Natural killer cell (primary cell): Measurements from ENCODE around the gene DOCK8. TPM values are rescaled to one million over a fixed set of nuclear protein-coding genes. Genes with fewer than 3 reads are reported as not detected.

ENCODE experiments used
- ATAC-seq, 3 donors: fragments of 150-1000 bp in 2 of 3; fragments of 200-7000 bp in 1 of 3; cut with Tn5 transposase; 1 replicate in 1 of 3; 2 replicates in 2 of 3; pipeline ENCODE4 v1.10.0; 2021; ENCODE audit warnings: mild to moderate bottlenecking in 2 of 3, moderate library complexity in 2 of 3
- DNase-seq, 2 donors: peaks; one replicate each; pipeline versions ENCODE4 v3.0.0 to v3.0.0-alpha.2; 2013 to 2021; ENCODE audit warnings: mixed read lengths in 1 of 2
- H3K27ac ChIP-seq: one replicate; pipeline ENCODE4 v1.5.1; 2013; ENCODE audit warnings: mild to moderate bottlenecking, low read length
- H3K27me3 ChIP-seq: one replicate; pipeline ENCODE4 v1.6.1; 2013; ENCODE audit warnings: low read length; ENCODE audit not compliant: control insufficient read depth, insufficient read depth
- H3K36me3 ChIP-seq: one replicate; pipeline ENCODE4 v1.6.1; 2013; ENCODE audit warnings: low read length; ENCODE audit not compliant: control insufficient read depth, insufficient read depth
- H3K4me1 ChIP-seq: one replicate; pipeline ENCODE4 v1.6.1; 2013; ENCODE audit warnings: low read length; ENCODE audit not compliant: control insufficient read depth, insufficient read depth
- H3K4me3 ChIP-seq: one replicate; pipeline ENCODE4 v1.5.1; 2013; ENCODE audit warnings: low read length
- H3K9me3 ChIP-seq: one replicate; pipeline ENCODE4 v1.6.1; 2013; ENCODE audit warnings: low read length; ENCODE audit not compliant: control insufficient read depth, insufficient read depth
- H3K27ac Mint-ChIP-seq, 2 donors: one replicate each; pipeline ENCODE4 v1.8.0; 2022; ENCODE audit warnings: mild to moderate bottlenecking in 2 of 2, mixed read lengths in 2 of 2, moderate library complexity in 1 of 2
- H3K27me3 Mint-ChIP-seq, 2 donors: one replicate each; pipeline ENCODE4 v1.8.0; 2022; ENCODE audit warnings: low read depth in 2 of 2, mixed read lengths in 2 of 2
- H3K36me3 Mint-ChIP-seq: one replicate; pipeline ENCODE4 v1.8.0; 2022; ENCODE audit warnings: mixed read lengths
- H3K4me1 Mint-ChIP-seq, 2 donors: one replicate each; pipeline ENCODE4 v1.8.0; 2022; ENCODE audit warnings: mixed read lengths in 2 of 2
- H3K4me3 Mint-ChIP-seq: one replicate; pipeline ENCODE4 v1.8.0; 2022; ENCODE audit warnings: mild to moderate bottlenecking, moderate library complexity, mixed read lengths
- H3K9me3 Mint-ChIP-seq, 2 donors: one replicate each; pipeline ENCODE4 v1.8.0; 2022; ENCODE audit warnings: mixed read lengths in 2 of 2
- WGBS: methylation state at CpG from one replicate; pipeline ENCODE4 v1.1.7; 2013; ENCODE audit warnings: missing lambda C conversion rate; ENCODE audit not compliant: insufficient coverage; 5-methylcytosine and 5-hydroxymethylcytosine counted together
- intact Hi-C: fragments of 100-400 bp; cut with micrococcal nuclease; formaldehyde crosslinking; loops from one replicate; pipeline ENCODE4 v1.14.2; 2022
- total RNA-seq, 4 donors: library from RNA; stranded (reverse); fragments of 120-200 nt in 1 of 4; gene quantifications; one replicate each; pipeline versions ENCODE4 v1.2.3 to v1.2.4, GENCODE V29; 2013 to 2022
- TF ChIP-seq, protein P1 (sequence below): fragments of 200-600 bp; IDR thresholded peaks from one replicate; pipeline ENCODE4 v1.8.0; 2022; ENCODE audit warnings: antibody characterized with exemption

Gene DOCK8
- total RNA-seq, 3 donors from 2014 or later (not counting 1 experiment from before 2014, with no cell fraction given) = 156 to 211 (median 207) TPM

DNA sequence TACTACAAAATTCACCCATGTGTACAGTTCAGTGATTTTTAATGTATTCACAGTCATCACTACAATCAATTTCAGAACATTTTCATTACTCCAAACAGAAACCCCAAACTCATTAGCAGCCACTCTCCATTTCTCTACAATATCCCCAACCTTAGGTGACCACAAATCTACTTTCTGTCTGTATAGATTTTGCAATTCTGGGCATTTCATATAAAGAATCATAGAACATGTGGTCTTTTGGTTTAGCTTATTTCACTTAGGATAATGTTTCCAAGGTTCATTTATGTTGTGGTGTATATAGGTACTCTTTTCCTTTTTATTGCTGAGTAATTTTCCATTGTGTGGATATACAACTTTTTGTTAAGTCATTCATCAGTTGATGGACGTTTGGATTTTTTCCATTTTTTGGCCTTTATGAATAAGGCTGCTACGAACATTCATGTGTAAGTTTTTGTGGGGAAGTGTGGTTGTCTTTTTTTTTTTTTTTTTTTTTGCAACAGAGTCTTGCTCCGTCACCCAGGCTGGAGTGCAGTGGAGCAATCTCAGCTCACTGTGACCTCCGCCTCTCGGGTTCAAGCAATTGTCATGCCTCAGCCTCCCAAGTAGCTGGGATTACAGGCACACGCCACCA is 54.5 kb downstream of the DOCK8 start:
- ATAC-seq (no peak), DNase-seq (no peak)
- Mint-ChIP-seq H3K4me1 (peaks cover 29 to 42% of the 10 kb centered on the region in 2 donors), H3K9me3 (no peaks in the 10 kb centered on the region), H3K27me3 (no peaks in the 10 kb centered on the region), H3K4me3 (no peak overlapping the region), H3K27ac (peak overlapping the region; percentile 12 to 20), H3K36me3 (no peaks in the 10 kb centered on the region)
- Histone ChIP-seq H3K36me3 (no peaks in the 10 kb centered on the region), H3K9me3 (no peaks in the 10 kb centered on the region), H3K4me3 (no peak overlapping the region), H3K27me3 (no peaks in the 10 kb centered on the region), H3K4me1 (peaks cover 37% of the 10 kb centered on the region), H3K27ac (no peak overlapping the region)
- 93% methylated on average over 6 of the region's 6 CpGs for WGBS
- TF ChIP-seq, protein P1, sequence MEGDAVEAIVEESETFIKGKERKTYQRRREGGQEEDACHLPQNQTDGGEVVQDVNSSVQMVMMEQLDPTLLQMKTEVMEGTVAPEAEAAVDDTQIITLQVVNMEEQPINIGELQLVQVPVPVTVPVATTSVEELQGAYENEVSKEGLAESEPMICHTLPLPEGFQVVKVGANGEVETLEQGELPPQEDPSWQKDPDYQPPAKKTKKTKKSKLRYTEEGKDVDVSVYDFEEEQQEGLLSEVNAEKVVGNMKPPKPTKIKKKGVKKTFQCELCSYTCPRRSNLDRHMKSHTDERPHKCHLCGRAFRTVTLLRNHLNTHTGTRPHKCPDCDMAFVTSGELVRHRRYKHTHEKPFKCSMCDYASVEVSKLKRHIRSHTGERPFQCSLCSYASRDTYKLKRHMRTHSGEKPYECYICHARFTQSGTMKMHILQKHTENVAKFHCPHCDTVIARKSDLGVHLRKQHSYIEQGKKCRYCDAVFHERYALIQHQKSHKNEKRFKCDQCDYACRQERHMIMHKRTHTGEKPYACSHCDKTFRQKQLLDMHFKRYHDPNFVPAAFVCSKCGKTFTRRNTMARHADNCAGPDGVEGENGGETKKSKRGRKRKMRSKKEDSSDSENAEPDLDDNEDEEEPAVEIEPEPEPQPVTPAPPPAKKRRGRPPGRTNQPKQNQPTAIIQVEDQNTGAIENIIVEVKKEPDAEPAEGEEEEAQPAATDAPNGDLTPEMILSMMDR = no peak
- intact Hi-C loops = no loop called here

DNA sequence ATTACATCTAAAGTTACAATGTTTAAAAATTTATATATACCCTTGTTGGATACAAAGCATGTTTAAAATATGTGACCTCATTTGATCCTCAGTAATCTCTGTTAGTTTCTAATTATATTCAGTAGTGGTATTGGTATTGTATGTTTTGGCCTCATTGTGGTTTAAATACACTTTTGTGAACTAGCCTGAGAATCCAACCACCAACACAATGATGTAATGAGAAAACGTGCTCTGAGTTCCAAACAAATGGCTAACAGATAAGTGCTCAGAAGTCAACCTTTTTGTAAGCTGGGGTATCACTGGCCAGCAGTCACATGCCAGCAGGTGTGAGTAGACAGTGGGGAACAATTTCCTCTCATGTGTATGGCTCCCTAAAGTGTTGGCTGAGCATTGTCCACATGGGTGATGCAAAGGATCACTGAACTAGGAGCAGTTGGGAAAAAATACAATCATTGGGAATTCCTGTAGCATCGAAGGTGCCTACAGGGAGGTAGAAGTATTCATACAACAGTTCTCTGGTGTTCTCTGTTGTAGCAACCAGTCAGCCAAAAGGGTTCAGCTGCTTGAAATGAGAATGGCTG is 56.1 kb downstream of the DOCK8 start:
- Mint-ChIP-seq H3K36me3 (no peaks in the 10 kb centered on the region), H3K4me3 (peak overlapping the region; percentile 11), H3K4me1 (peaks cover 41 to 54% of the 10 kb centered on the region in 2 donors), H3K27me3 (no peaks in the 10 kb centered on the region), H3K27ac (no peak overlapping the region), H3K9me3 (no peaks in the 10 kb centered on the region)
- no peaks in the 10 kb centered on the region for H3K9me3 ChIP-seq
- intact Hi-C loops = loop anchor here (10.0 kb wide), 1 partner anchor 1744 kb away; the partner anchor contains the start of gene SMARCA2
- TF ChIP-seq, protein P1 = no peak
- peak overlapping the region; percentile 92 for H3K27ac ChIP-seq
- 68% methylated on average over 2 of the region's 2 CpGs for WGBS
- H3K4me3 ChIP-seq = no peak overlapping the region
- DNase-seq (peak in 1 of 2 donors; percentile 33), ATAC-seq (no peak)
- peaks cover 4% of the 10 kb centered on the region for H3K36me3 ChIP-seq
- H3K27me3 ChIP-seq = no peaks in the 10 kb centered on the region
- H3K4me1 ChIP-seq = peaks cover 46% of the 10 kb centered on the region

DNA sequence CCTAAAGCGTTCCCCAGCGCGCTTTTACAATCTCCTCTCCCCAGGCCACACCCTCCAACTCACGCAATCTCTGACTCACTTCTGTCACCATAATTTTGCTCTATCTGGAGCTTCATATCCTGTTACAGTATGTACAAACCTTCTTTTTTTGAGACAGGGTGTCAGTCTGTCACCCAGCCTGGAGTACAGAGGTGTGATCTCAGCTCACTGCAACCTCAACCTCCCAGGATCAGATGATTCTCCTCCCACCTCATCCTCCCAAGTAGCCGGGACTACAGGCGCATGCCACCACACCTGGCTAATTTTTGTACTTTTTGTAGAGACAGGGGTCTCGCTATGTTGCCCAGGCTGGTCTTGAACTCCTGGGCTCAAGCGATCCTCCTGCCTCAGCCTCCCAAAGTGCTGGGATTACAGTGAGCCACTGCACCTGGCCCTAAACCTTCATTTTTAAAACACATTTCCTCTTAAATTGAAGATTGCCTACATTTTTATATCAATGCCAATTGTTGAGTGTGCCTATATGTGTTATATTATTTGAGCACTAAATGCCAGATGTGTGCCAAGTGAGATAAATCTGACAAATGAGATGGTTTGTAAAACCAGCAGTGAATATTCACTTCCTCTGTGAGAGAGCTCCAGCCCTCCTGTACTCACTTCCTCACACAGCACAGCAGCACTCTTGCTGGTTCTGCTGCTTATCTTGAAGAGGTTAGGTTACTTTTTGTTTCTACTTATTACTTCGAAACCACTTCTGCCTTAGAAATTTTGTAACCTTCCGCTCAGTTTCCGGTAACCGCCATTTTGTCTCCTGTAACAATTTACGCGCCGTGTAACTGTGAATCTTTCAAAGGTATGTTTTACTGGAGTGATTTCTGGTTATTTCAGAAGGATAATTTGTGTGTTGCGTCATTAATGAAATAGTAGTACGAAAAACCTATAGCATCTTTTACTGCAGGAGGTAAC is 57.9 kb downstream of the DOCK8 start:
- Histone ChIP-seq H3K36me3 (peaks cover 8% of the 10 kb centered on the region), H3K4me1 (peaks cover 60% of the 10 kb centered on the region), H3K9me3 (no peaks in the 10 kb centered on the region), H3K27me3 (no peaks in the 10 kb centered on the region), H3K27ac (peak overlapping the region; percentile 92), H3K4me3 (peak overlapping the region; percentile 69)
- no peaks in the 10 kb centered on the region for H3K36me3 Mint-ChIP-seq
- peaks cover 41 to 60% of the 10 kb centered on the region in 2 donors for H3K4me1 Mint-ChIP-seq
- TF ChIP-seq, protein P1 = no peak
- ATAC-seq = peak; percentile 77 to 95 (median 87)
- WGBS = 15% methylated on average over 16 of the region's 17 CpGs
- no peaks in the 10 kb centered on the region for H3K27me3 Mint-ChIP-seq
- intact Hi-C loops = loop anchor here (2.0 to 10.0 kb wide), 4 partner anchors 24 to 1742 kb away; partner anchors contain the start of genes DOCK8 and SMARCA2
- peak overlapping the region; percentile 90 for H3K4me3 Mint-ChIP-seq
- no peak overlapping the region for H3K27ac Mint-ChIP-seq
- H3K9me3 Mint-ChIP-seq = no peaks in the 10 kb centered on the region
- peak; percentile 57 to 92 for DNase-seq
